ENCODE results near the gene ZBTB20. TPM values are rescaled to one million over a fixed set of nuclear protein-coding genes. Genes with fewer than 3 reads are reported as not detected.

Gene ZBTB20
- polyA plus RNA-seq, 1 donor from 2014 or later, result 4.8 TPM

DNA sequence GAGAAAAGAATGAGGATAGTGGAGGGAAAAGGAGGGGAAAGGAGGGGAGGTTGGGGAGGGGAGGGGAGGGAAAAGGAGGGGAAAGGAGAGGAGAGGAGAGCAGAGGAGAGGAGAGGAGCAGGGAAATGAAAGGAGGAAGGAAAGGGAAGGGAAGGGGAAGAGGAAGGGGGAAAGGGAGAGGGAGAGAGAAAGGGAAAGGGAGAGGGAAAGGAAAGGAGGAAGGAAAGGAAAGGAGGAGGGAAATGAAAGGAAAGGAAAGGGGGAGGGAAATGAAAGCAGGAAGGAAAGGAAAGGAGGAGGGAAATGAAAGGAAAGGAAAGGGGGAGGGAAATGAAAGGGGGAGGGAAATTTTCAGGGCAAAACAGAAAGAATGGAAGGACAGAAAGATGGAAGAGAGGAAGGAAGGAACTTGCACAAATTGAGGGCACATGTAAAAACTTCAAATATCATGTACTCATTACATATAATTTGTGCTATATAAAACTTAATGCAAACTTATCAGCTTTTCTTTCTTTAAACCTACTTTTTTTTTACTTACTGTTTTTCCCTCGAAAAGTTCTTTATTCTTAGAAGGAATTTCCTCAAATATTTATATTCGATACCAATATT is 148.0 kb downstream of the ZBTB20 start:
- H3K9ac ChIP-seq (ENCODE audit: low read length), result no peak overlapping the region
- no peak overlapping the region for H3K4me3 ChIP-seq (ENCODE audit: low read length)
- H3F3A ChIP-seq (ENCODE audit: insufficient read depth, low read length, poor library complexity, severe bottlenecking), result no peaks in the 10 kb centered on the region
- no peaks in the 10 kb centered on the region for H3K79me2 ChIP-seq (replicated peaks; ENCODE audit: insufficient read depth, low read length)
- H3K27ac ChIP-seq (ENCODE audit: low read length), result no peak overlapping the region
- TF ChIP-seq MXI1 (conservative IDR thresholded peaks at IDR 0.05; ENCODE audit: poor library complexity, severe bottlenecking), result no peak
- TF ChIP-seq, protein P1, sequence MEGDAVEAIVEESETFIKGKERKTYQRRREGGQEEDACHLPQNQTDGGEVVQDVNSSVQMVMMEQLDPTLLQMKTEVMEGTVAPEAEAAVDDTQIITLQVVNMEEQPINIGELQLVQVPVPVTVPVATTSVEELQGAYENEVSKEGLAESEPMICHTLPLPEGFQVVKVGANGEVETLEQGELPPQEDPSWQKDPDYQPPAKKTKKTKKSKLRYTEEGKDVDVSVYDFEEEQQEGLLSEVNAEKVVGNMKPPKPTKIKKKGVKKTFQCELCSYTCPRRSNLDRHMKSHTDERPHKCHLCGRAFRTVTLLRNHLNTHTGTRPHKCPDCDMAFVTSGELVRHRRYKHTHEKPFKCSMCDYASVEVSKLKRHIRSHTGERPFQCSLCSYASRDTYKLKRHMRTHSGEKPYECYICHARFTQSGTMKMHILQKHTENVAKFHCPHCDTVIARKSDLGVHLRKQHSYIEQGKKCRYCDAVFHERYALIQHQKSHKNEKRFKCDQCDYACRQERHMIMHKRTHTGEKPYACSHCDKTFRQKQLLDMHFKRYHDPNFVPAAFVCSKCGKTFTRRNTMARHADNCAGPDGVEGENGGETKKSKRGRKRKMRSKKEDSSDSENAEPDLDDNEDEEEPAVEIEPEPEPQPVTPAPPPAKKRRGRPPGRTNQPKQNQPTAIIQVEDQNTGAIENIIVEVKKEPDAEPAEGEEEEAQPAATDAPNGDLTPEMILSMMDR (IDR thresholded peaks at IDR 0.05; ENCODE audit: poor library complexity, severe bottlenecking), result no peak
- TF ChIP-seq POLR2AphosphoS5 (IDR thresholded peaks at IDR 0.05), result no peak
- no peak for TF ChIP-seq RAD21 (conservative IDR thresholded peaks at IDR 0.05)
- TF ChIP-seq, protein P2, sequence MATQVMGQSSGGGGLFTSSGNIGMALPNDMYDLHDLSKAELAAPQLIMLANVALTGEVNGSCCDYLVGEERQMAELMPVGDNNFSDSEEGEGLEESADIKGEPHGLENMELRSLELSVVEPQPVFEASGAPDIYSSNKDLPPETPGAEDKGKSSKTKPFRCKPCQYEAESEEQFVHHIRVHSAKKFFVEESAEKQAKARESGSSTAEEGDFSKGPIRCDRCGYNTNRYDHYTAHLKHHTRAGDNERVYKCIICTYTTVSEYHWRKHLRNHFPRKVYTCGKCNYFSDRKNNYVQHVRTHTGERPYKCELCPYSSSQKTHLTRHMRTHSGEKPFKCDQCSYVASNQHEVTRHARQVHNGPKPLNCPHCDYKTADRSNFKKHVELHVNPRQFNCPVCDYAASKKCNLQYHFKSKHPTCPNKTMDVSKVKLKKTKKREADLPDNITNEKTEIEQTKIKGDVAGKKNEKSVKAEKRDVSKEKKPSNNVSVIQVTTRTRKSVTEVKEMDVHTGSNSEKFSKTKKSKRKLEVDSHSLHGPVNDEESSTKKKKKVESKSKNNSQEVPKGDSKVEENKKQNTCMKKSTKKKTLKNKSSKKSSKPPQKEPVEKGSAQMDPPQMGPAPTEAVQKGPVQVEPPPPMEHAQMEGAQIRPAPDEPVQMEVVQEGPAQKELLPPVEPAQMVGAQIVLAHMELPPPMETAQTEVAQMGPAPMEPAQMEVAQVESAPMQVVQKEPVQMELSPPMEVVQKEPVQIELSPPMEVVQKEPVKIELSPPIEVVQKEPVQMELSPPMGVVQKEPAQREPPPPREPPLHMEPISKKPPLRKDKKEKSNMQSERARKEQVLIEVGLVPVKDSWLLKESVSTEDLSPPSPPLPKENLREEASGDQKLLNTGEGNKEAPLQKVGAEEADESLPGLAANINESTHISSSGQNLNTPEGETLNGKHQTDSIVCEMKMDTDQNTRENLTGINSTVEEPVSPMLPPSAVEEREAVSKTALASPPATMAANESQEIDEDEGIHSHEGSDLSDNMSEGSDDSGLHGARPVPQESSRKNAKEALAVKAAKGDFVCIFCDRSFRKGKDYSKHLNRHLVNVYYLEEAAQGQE (IDR thresholded peaks at IDR 0.05; ENCODE audit: borderline replicate concordance), result no peak
- no peak for TF ChIP-seq SMC3 (conservative IDR thresholded peaks at IDR 0.05; ENCODE audit: poor library complexity)
- no peak for TF ChIP-seq EZH2 (IDR thresholded peaks at IDR 0.05; ENCODE audit: borderline replicate concordance, insufficient read depth, low read length, poor library complexity, severe bottlenecking)
- TF ChIP-seq TAF1 (IDR thresholded peaks at IDR 0.05; ENCODE audit: low read depth), result no peak
- no peak for TF ChIP-seq EP300 (conservative IDR thresholded peaks at IDR 0.05; ENCODE audit: poor library complexity, severe bottlenecking)
- no peaks in the 10 kb centered on the region for H3K9me2 ChIP-seq (ENCODE audit: insufficient read depth, low read length)
- no peaks in the 10 kb centered on the region for H4K20me1 ChIP-seq (ENCODE audit: insufficient read depth)
- H3K36me3 ChIP-seq (ENCODE audit: insufficient read depth, low read length), result no peaks in the 10 kb centered on the region
- H3K9me3 ChIP-seq (ENCODE audit: low read length), result no peaks in the 10 kb centered on the region
- H3K27me3 ChIP-seq (ENCODE audit: insufficient read depth, low read depth, low read length), result no peaks in the 10 kb centered on the region
- H3K4me2 ChIP-seq (ENCODE audit: low read length), result no peak overlapping the region
- no peak overlapping the region for H2AFZ ChIP-seq (ENCODE audit: low read depth, low read length)

DNA sequence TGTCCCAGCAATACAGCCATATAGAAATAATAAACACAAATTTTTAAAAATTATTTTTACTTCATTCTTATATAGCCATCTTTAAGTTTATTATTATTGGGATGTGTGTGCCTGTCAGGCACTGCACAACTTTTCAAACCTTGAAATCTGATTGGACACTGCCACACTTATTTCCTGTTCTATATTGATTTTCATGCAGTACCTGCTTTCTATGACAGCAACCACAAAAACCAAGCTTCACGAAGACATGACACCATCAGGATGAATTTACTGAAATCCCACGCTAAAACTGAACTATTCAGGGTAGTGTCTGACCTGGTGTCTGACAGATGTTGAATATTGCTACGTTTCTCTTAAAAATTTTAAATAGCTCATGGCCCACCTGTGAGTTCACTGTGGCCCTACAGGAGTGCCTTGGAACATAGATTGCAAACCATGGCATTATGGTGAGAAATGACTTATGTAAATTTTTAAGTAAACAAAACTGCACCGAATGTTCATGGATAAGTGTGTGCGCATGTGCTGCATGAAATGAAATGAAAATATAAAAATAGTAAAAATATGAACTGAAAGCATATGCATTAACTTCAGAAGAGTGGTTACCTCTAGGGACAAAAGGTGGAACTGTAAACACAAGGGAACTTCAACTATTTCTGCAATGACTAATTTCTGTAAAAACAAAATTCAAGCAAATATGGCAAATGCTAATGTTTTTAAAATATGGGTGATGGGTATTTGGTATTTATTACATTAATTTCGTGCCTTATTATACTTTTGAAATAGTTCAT is 152.3 kb downstream of the ZBTB20 start:
- Histone ChIP-seq H3F3A (ENCODE audit: insufficient read depth, low read length, poor library complexity, severe bottlenecking) (no peaks in the 10 kb centered on the region), H3K27me3 (ENCODE audit: insufficient read depth, low read depth, low read length) (no peaks in the 10 kb centered on the region), H3K4me2 (ENCODE audit: low read length) (no peak overlapping the region), H3K9ac (ENCODE audit: low read length) (no peak overlapping the region), H3K9me2 (ENCODE audit: insufficient read depth, low read length) (no peaks in the 10 kb centered on the region), H3K9me3 (ENCODE audit: low read length) (no peaks in the 10 kb centered on the region), H2AFZ (ENCODE audit: low read depth, low read length) (no peak overlapping the region), H3K36me3 (ENCODE audit: insufficient read depth, low read length) (no peaks in the 10 kb centered on the region), H3K27ac (ENCODE audit: low read length) (no peak overlapping the region), H3K79me2 (replicated peaks; ENCODE audit: insufficient read depth, low read length) (no peaks in the 10 kb centered on the region), H3K4me3 (ENCODE audit: low read length) (no peak overlapping the region), H4K20me1 (ENCODE audit: insufficient read depth) (no peaks in the 10 kb centered on the region)
- TF ChIP-seq TAF1 (IDR thresholded peaks at IDR 0.05; ENCODE audit: low read depth) (no peak), SMC3 (conservative IDR thresholded peaks at IDR 0.05; ENCODE audit: poor library complexity) (no peak), POLR2AphosphoS5 (IDR thresholded peaks at IDR 0.05) (no peak), EZH2 (IDR thresholded peaks at IDR 0.05; ENCODE audit: borderline replicate concordance, insufficient read depth, low read length, poor library complexity, severe bottlenecking) (no peak), MXI1 (conservative IDR thresholded peaks at IDR 0.05; ENCODE audit: poor library complexity, severe bottlenecking) (no peak), RAD21 (conservative IDR thresholded peaks at IDR 0.05) (no peak), EP300 (conservative IDR thresholded peaks at IDR 0.05; ENCODE audit: poor library complexity, severe bottlenecking) (no peak)
- TF ChIP-seq, protein P1 (IDR thresholded peaks at IDR 0.05; ENCODE audit: poor library complexity, severe bottlenecking), result no peak
- TF ChIP-seq, protein P2 (IDR thresholded peaks at IDR 0.05; ENCODE audit: borderline replicate concordance), result no peak

All from neural cell (in vitro differentiated cells).